HPDE6-E6E7 (cell line): ENCODE results near the gene PRSS12.
"Not testable (repeated sequence)": the region's sequence is repeated elsewhere in the genome, so short reads cannot be mapped to it uniquely, and the experiment has no call there.

Experiments used
- DNase-seq: peaks from one replicate; pipeline ENCODE4 v3.0.0; 2011; ENCODE audit warnings: missing footprints; ENCODE audit errors: extremely low spot score

Gene PRSS12

GRCh38 chr4:118352843-118353533 is at the start of gene PRSS12:
PRSS12 (minus strand) TSS chr4:118353003; CDS start chr4:118352720, 283 bp downstream.
- DNase-seq = peak; percentile 72

GRCh38 chr4:118400356-118400755 is 47.6 kb upstream of the PRSS12 start:
- peak; percentile 21 for DNase-seq

- peak; percentile 19 for DNase-seq
These were observed 47.1 kb upstream of the PRSS12 start for GRCh38 chr4:118399883-118400282.

- DNase-seq = no peak
These were observed 45.7 kb upstream of the PRSS12 start for GRCh38 chr4:118398226-118399090.

- no peak for DNase-seq
These were observed 44.8 kb upstream of the PRSS12 start for GRCh38 chr4:118397623-118397979.

GRCh38 chr4:118396881-118397622 is 44.2 kb upstream of the PRSS12 start:
- no peak for DNase-seq

- DNase-seq = no peak
These were observed 42.3 kb upstream of the PRSS12 start for GRCh38 chr4:118395057-118395644.

- not testable (repeated sequence) for DNase-seq
These were observed 39.7 kb upstream of the PRSS12 start for GRCh38 chr4:118392509-118392908.

- no peak for DNase-seq
These were observed 37.3 kb upstream of the PRSS12 start for GRCh38 chr4:118390121-118390520.

- DNase-seq = peak; percentile 25
These were observed 36.9 kb upstream of the PRSS12 start for GRCh38 chr4:118389721-118390120.

GRCh38 chr4:118388606-118389005 is 35.8 kb upstream of the PRSS12 start:
- no peak for DNase-seq

- DNase-seq = no peak
These were observed 29.1 kb upstream of the PRSS12 start for GRCh38 chr4:118381902-118382301.

GRCh38 chr4:118373614-118374255 is 20.9 kb upstream of the PRSS12 start:
- DNase-seq = no peak

GRCh38 chr4:118372251-118372650 is 19.4 kb upstream of the PRSS12 start:
- no peak for DNase-seq

GRCh38 chr4:118369231-118369630 is 16.4 kb upstream of the PRSS12 start:
- DNase-seq = no peak

GRCh38 chr4:118367872-118368271 is 15.1 kb upstream of the PRSS12 start:
- DNase-seq = no peak

GRCh38 chr4:118367361-118367760 is 14.6 kb upstream of the PRSS12 start:
- no peak for DNase-seq

GRCh38 chr4:118363166-118363565 is 10.4 kb upstream of the PRSS12 start:
- DNase-seq = no peak

GRCh38 chr4:118361192-118361591 is 8.4 kb upstream of the PRSS12 start:
- no peak for DNase-seq

GRCh38 chr4:118360106-118360505 is 7.3 kb upstream of the PRSS12 start:
- no peak for DNase-seq

- DNase-seq = no peak
These were observed 4.8 kb upstream of the PRSS12 start for GRCh38 chr4:118357601-118358000.
